ENCODE measurements around the gene GPC5.
"Not testable (repeated sequence)": the region's sequence is repeated elsewhere in the genome, so short reads cannot be mapped to it uniquely, and the experiment has no call there.

The GPC5 gene

DNA sequence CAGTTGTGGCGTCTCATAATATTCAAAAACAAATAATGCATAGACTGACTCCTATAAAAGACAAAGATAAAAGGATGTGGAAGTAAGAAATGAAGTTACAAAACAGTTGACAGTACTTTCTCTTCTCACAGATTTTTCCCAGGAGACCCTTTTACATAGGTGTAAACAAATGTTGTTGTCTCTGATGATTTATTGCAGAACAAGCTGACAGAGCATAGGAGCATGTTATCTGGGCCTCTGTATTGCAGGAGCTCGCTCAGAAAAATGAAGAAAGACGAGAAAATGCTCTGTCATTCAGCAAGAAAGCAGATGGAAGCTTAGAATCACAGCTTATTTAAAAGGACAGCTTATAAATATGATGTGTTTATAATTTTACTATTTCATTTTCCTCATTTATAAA is 1474.6 kb downstream of the GPC5 start:
- TF ChIP-seq, protein P1, sequence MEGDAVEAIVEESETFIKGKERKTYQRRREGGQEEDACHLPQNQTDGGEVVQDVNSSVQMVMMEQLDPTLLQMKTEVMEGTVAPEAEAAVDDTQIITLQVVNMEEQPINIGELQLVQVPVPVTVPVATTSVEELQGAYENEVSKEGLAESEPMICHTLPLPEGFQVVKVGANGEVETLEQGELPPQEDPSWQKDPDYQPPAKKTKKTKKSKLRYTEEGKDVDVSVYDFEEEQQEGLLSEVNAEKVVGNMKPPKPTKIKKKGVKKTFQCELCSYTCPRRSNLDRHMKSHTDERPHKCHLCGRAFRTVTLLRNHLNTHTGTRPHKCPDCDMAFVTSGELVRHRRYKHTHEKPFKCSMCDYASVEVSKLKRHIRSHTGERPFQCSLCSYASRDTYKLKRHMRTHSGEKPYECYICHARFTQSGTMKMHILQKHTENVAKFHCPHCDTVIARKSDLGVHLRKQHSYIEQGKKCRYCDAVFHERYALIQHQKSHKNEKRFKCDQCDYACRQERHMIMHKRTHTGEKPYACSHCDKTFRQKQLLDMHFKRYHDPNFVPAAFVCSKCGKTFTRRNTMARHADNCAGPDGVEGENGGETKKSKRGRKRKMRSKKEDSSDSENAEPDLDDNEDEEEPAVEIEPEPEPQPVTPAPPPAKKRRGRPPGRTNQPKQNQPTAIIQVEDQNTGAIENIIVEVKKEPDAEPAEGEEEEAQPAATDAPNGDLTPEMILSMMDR (IDR thresholded peaks at IDR 0.05; ENCODE audit: insufficient read depth, missing control alignments), result no peak
- DNase-seq (ENCODE audit: insufficient read length, low spot score), result no peak
- FAIRE-seq, result no peak

DNA sequence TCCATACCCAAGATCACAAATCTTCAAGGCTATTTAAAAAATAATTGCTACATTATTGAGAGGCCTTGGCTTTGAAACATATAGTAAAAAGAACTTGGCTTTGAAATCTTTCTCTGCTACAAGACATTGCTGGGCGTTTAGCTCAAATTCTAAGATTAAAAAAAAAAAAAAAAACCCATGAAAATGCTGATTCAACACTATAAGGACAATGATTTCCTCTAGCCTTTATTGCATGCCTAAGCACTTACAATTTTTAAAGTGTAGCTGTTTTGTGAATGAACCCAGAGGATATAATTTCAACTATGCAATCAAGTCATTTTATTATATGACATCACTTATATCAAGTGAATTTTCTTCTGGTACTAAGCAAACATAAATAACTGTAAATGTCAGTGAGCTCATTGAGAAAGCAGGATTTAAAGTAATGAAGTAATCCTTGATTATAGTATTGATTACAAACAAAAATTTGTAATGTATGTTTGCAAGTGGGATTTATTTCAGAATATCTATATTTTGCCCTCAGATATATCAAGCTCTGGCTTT is 1488.2 kb downstream of the GPC5 start:
- TF ChIP-seq, protein P1 (IDR thresholded peaks at IDR 0.05; ENCODE audit: insufficient read depth, missing control alignments), result no peak
- no peak for FAIRE-seq
- no peak for DNase-seq (ENCODE audit: insufficient read length, low spot score)

DNA sequence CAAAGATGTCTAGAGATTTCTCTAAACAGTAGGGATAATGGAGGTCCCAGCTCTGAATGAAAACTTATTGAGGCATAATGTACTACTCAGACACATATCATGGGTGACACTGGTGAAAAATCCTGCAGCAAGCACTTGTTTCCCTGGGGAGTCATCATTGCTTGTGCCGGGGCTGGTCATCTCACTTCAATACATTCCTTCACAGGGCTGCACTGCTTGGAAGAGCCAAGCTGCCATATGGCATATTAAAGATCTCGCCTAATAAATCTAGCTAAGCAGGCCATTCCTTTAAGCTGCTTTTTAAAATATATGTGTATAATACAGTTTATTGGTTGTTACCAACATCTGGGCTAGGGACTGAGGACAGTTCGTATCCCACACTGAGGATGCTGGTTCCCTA is 1496.0 kb downstream of the GPC5 start:
- DNase-seq (ENCODE audit: insufficient read length, low spot score) (no peak), FAIRE-seq (no peak)
- TF ChIP-seq, protein P1 (IDR thresholded peaks at IDR 0.05; ENCODE audit: insufficient read depth, missing control alignments), result no peak

DNA sequence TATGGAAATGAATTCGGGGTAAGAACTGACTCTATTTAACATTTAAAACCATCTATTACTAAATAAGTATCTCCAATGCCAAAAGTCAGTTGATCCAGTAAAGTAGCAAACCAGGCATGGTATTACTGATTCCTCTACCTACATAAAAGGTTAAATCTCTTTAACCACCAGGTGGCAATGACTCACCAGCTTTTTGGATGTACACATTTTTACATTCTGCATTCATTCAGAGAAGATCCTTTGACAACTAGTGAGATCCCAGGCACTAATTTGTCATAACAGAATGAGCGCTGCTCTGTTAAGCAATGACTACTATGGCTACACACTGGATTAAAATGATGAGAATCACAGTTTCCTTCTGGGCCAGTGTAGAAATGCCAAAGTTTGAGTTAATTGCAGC is 1498.4 kb downstream of the GPC5 start:
- TF ChIP-seq, protein P1 (IDR thresholded peaks at IDR 0.05; ENCODE audit: insufficient read depth, missing control alignments), result peak; percentile 44
- FAIRE-seq, result no peak
- no peak for DNase-seq (ENCODE audit: insufficient read length, low spot score)

DNA sequence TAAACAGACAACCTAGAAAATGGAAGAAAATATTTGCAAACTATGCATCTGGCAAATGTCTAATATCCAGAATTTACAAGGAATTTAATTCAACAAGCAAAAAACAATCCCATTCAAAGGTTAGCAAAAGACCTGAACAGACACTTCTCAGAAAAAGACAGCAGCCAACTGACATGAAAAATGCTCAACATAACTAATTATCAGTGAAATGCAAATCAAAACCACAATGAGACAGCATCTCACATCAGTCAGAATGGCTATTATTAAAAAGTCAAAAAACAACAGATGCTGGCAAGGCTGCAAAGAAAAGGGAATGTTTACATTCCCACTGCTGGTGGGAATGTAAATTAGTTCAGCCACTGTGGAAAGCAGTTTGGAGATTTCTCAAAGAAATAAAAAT is 1500.5 kb downstream of the GPC5 start:
- DNase-seq (ENCODE audit: insufficient read length, low spot score); FAIRE-seq: not testable (repeated sequence)

DNA sequence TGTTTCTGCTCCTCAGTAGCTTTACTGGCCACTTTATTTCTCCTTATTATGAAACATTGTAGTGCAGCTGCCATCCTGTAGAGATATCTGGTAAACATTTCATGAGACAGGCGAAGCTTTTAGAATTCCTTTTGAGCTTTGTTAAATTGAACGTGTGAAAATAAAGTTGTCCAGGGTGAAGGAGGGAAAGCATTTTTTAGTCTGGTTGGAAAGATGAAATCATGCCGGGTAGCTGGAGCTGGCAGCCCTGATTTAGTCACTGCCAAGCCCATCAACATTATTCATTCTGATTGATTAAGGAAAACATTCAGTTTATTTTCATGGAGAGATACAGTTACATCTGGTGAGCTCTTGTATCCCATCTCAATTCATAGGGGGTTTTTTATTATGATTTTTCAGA is 1502.0 kb downstream of the GPC5 start:
- DNase-seq (ENCODE audit: insufficient read length, low spot score), result no peak
- TF ChIP-seq, protein P1 (IDR thresholded peaks at IDR 0.05; ENCODE audit: insufficient read depth, missing control alignments), result no peak
- no peak for FAIRE-seq

DNA sequence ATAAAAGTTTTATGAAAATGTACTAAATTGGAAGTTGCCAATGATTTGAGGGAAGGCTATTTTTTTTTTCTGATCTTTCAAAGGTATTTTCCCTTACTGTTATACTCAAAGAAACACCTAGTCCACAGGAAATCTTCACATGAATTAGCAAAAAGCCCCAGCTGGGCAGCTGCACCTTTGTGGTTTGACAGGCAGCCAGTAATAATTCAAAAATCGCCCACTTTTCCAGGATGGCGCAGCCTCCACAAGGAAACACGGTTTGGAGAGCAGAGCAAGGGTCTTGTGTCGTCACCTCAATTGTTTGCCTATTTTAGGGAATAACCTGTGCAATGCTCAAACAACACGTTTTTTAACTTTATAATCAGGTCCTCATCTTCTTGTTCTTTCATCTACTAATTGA is 1503.3 kb downstream of the GPC5 start:
- no peak for FAIRE-seq
- DNase-seq (ENCODE audit: insufficient read length, low spot score), result no peak
- TF ChIP-seq, protein P1 (IDR thresholded peaks at IDR 0.05; ENCODE audit: insufficient read depth, missing control alignments), result no peak

DNA sequence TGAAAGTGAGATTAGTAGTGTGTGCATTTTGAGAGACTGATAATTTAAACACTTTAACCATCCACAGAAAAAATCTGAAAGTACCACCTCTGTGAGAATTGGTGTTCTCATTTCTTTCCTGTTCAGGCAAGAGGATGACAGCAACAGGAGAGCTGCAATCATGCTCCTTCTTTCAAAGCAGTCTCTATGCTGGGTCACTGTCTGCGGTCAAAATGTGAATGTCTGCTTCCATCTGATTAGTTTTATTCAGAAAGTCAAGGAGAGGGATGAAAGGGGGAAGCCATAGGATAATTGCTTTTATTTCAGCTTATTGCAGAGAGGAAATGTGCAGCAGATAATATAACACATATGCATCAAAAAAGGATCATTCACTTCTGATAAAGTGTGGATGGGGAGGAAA is 1514.2 kb downstream of the GPC5 start:
- TF ChIP-seq, protein P1 (IDR thresholded peaks at IDR 0.05; ENCODE audit: insufficient read depth, missing control alignments), result no peak
- FAIRE-seq (peak; percentile 58), DNase-seq (ENCODE audit: insufficient read length, low spot score) (no peak)

Measured in D721Med (cell line).